HEK293T (cell line): Measurements from ENCODE around the gene PHIP.

Experiments used
- ELF4 ChIP-seq: fragments of 450-650 bp; IDR thresholded peaks from 2 replicates; pipeline ENCODE4 v1.6.1; 2017; ENCODE audit warnings: antibody characterized with exemption
- FOXK2 ChIP-seq: fragments of 450-650 bp; IDR thresholded peaks from 2 replicates; pipeline ENCODE4 v1.6.1; 2016; ENCODE audit warnings: mild to moderate bottlenecking
- HDGF ChIP-seq: fragments of 450-650 bp; IDR thresholded peaks from 2 replicates; pipeline ENCODE4 v1.6.1; 2017; ENCODE audit warnings: antibody characterized with exemption, borderline replicate concordance
- L3MBTL2 ChIP-seq: fragments of 450-650 bp; conservative IDR thresholded peaks from 2 replicates; pipeline ENCODE4 v1.6.1; 2016; ENCODE audit warnings: mild to moderate bottlenecking
- LEF1 ChIP-seq: fragments of 450-650 bp; IDR thresholded peaks from 2 replicates; pipeline ENCODE4 v1.6.1; 2017; ENCODE audit warnings: mild to moderate bottlenecking, borderline replicate concordance
- NFRKB ChIP-seq: fragments of 450-650 bp; IDR thresholded peaks from 2 replicates; pipeline ENCODE4 v1.6.1; 2016; ENCODE audit warnings: mild to moderate bottlenecking, moderate library complexity
- PKNOX1 ChIP-seq: fragments of 450-650 bp; IDR thresholded peaks from 2 replicates; pipeline ENCODE4 v1.6.1; 2016
- SP1 ChIP-seq: fragments of 450-650 bp; IDR thresholded peaks from 2 replicates; pipeline ENCODE4 v1.6.1; 2017
- ZNF384 ChIP-seq: fragments of 450-650 bp; IDR thresholded peaks from 2 replicates; pipeline ENCODE4 v1.6.1; 2016

GRCh38 chr6:79048611-79049010 lies 29.4 kb downstream of the PHIP start:
- TF ChIP-seq SP1 (no peak), PKNOX1 (no peak), LEF1 (no peak), L3MBTL2 (no peak), ELF4 (no peak), NFRKB (no peak), HDGF (no peak), ZNF384 (no peak), FOXK2 (no peak)
